GM12878 (cell line): ENCODE data around the gene EHD4.

Experiments used
- BRCA1 ChIP-seq: IDR thresholded peaks from 2 replicates; pipeline ENCODE4 v1.6.1; 2011; ENCODE audit warnings: low read depth, low read length, improper control_type of control experiment
- EED ChIP-seq: sonication (generic); IDR thresholded peaks from 2 replicates; pipeline ENCODE4 v1.6.1; 2016; ENCODE audit warnings: antibody characterized with exemption, low read depth
- FOS ChIP-seq: IDR thresholded peaks from 3 replicates; pipeline ENCODE4 v1.6.1; 2011; ENCODE audit warnings: borderline replicate concordance; ENCODE audit not compliant: insufficient read length; ENCODE audit errors: extremely low read depth
- MEF2B ChIP-seq: fragments of 450-650 bp; IDR thresholded peaks from 2 replicates; pipeline ENCODE4 v1.6.1; 2018; ENCODE audit warnings: mild to moderate bottlenecking, moderate library complexity; ENCODE audit not compliant: partially characterized antibody, poor library complexity, severe bottlenecking
- MYC ChIP-seq: IDR thresholded peaks from 2 replicates; pipeline ENCODE4 v1.6.1; 2011; ENCODE audit warnings: mild to moderate bottlenecking, low read length, moderate library complexity, inconsistent platforms; ENCODE audit not compliant: insufficient read depth, insufficient replicate concordance, insufficient read length, severe bottlenecking
- NFYB ChIP-seq: IDR thresholded peaks from 2 replicates; pipeline ENCODE4 v1.6.1; 2011; ENCODE audit warnings: low read depth, mild to moderate bottlenecking, low read length, improper control_type of control experiment, moderate library complexity; ENCODE audit not compliant: insufficient read depth
- POLR2A ChIP-seq: IDR thresholded peaks from 2 replicates; pipeline ENCODE4 v1.6.1; 2011; ENCODE audit warnings: low read depth, mild to moderate bottlenecking, low read length
- SMC3 ChIP-seq: IDR thresholded peaks from 2 replicates; pipeline ENCODE4 v1.6.1; 2011; ENCODE audit warnings: low read length, improper control_type of control experiment, borderline replicate concordance
- YBX1 ChIP-seq: fragments of 450-650 bp; IDR thresholded peaks from 2 replicates; pipeline ENCODE4 v1.6.1; 2016; ENCODE audit warnings: antibody characterized with exemption
- TF ChIP-seq, protein P1 (sequence below): IDR thresholded peaks from 2 replicates; pipeline ENCODE4 v1.6.1; 2011; ENCODE audit warnings: low read depth, low read length, improper control_type of control experiment, borderline replicate concordance
- TF ChIP-seq, protein P2 (sequence below): IDR thresholded peaks from 2 replicates; pipeline ENCODE4 v1.6.1; 2012; ENCODE audit warnings: mild to moderate bottlenecking, low read depth, low read length

DNA sequence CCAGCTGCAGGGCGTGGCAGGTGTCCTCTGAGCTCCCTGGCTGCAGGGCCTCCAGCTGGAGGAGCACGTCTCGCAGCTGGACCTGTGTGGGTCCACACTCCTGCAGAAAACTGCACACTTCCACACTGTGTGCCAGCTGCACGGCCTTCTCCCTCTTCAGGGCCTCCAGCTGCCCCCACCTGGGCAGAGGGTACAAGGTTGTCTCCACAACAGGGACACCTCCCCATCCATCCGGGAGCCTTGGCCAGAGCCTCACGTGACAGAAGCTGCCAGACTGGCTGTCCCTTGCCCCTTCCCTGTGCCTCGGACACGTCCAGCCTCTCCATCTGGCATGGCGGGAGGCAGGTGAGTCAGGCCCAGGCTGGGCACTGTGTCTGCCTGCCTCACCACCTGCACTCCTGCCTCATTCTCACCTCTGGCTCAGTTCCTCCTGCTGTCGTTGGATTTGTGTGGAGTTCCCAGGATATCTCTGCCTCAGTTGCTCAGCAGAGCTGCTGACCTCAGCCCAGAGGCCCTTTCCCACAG lies 93.0 kb downstream of the EHD4 start:
- TF ChIP-seq FOS = no peak
- TF ChIP-seq SMC3 = no peak
- TF ChIP-seq NFYB = no peak
- no peak for TF ChIP-seq BRCA1
- TF ChIP-seq MYC = no peak
- no peak for TF ChIP-seq POLR2A
- no peak for TF ChIP-seq MEF2B
- TF ChIP-seq EED = no peak
- TF ChIP-seq, protein P1, sequence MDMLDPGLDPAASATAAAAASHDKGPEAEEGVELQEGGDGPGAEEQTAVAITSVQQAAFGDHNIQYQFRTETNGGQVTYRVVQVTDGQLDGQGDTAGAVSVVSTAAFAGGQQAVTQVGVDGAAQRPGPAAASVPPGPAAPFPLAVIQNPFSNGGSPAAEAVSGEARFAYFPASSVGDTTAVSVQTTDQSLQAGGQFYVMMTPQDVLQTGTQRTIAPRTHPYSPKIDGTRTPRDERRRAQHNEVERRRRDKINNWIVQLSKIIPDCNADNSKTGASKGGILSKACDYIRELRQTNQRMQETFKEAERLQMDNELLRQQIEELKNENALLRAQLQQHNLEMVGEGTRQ = no peak
- TF ChIP-seq, protein P2, sequence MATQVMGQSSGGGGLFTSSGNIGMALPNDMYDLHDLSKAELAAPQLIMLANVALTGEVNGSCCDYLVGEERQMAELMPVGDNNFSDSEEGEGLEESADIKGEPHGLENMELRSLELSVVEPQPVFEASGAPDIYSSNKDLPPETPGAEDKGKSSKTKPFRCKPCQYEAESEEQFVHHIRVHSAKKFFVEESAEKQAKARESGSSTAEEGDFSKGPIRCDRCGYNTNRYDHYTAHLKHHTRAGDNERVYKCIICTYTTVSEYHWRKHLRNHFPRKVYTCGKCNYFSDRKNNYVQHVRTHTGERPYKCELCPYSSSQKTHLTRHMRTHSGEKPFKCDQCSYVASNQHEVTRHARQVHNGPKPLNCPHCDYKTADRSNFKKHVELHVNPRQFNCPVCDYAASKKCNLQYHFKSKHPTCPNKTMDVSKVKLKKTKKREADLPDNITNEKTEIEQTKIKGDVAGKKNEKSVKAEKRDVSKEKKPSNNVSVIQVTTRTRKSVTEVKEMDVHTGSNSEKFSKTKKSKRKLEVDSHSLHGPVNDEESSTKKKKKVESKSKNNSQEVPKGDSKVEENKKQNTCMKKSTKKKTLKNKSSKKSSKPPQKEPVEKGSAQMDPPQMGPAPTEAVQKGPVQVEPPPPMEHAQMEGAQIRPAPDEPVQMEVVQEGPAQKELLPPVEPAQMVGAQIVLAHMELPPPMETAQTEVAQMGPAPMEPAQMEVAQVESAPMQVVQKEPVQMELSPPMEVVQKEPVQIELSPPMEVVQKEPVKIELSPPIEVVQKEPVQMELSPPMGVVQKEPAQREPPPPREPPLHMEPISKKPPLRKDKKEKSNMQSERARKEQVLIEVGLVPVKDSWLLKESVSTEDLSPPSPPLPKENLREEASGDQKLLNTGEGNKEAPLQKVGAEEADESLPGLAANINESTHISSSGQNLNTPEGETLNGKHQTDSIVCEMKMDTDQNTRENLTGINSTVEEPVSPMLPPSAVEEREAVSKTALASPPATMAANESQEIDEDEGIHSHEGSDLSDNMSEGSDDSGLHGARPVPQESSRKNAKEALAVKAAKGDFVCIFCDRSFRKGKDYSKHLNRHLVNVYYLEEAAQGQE = no peak
- no peak for TF ChIP-seq YBX1
